Loucy (cell line): ENCODE results near the gene ANKRD33B.

Source experiments
- CTCF ChIP-seq: fragments of 200-600 bp; sonication (generic); conservative IDR thresholded peaks from 2 replicates; pipeline ENCODE4 v1.5.1; 2014; ENCODE audit warnings: mild to moderate bottlenecking, antibody characterized with exemption, low read length
- EZH2phosphoT487 ChIP-seq: fragments of 200-600 bp; IDR thresholded peaks from 2 replicates; pipeline ENCODE4 v1.6.1; 2018; ENCODE audit warnings: antibody characterized with exemption, mild to moderate bottlenecking, moderate library complexity, borderline replicate concordance

GRCh38 chr5:10691826-10692785, 128.2 kb downstream of the ANKRD33B start:
- TF ChIP-seq EZH2phosphoT487 (no peak), CTCF (no peak)
